ENCODE measurements around the gene TBPL1. TPM values are rescaled to one million over a fixed set of nuclear protein-coding genes. Genes with fewer than 3 reads are reported as not detected.
"Not testable (repeated sequence)": the region's sequence is repeated elsewhere in the genome, so short reads cannot be mapped to it uniquely, and the experiment has no call there.

Gene TBPL1
- total RNA-seq, 1 donor from 2014 or later = 48.4 TPM

GRCh38 chr6:133965817-133966360 is 12.9 kb downstream of the TBPL1 start:
- no peak for DNase-seq (ENCODE audit: low spot score, unreplicated experiment)
- peak overlapping the region; percentile 42 for H3K27ac Mint-ChIP-seq
- H3K36me3 Mint-ChIP-seq (ENCODE audit: insufficient read depth) = no peaks in the 10 kb centered on the region
- H3K4me3 Mint-ChIP-seq (ENCODE audit: low read depth) = no peak overlapping the region
- no peaks in the 10 kb centered on the region for H3K9me3 Mint-ChIP-seq (ENCODE audit: low read depth)
- H3K27me3 Mint-ChIP-seq = no peaks in the 10 kb centered on the region
- no peak for TF ChIP-seq CTCF (IDR thresholded peaks at IDR 0.05; ENCODE audit: unreplicated experiment)
- H3K4me1 Mint-ChIP-seq (ENCODE audit: low read depth) = peaks cover 1% of the 10 kb centered on the region

GRCh38 chr6:133966654-133967329 is 13.8 kb downstream of the TBPL1 start:
- Mint-ChIP-seq H3K27ac (no peak overlapping the region), H3K36me3 (ENCODE audit: insufficient read depth) (no peaks in the 10 kb centered on the region), H3K27me3 (no peaks in the 10 kb centered on the region), H3K4me3 (ENCODE audit: low read depth) (no peak overlapping the region), H3K9me3 (ENCODE audit: low read depth) (no peaks in the 10 kb centered on the region), H3K4me1 (ENCODE audit: low read depth) (peaks cover 1% of the 10 kb centered on the region)
- no peak for TF ChIP-seq CTCF (IDR thresholded peaks at IDR 0.05; ENCODE audit: unreplicated experiment)
- DNase-seq (ENCODE audit: low spot score, unreplicated experiment) = no peak

- Mint-ChIP-seq H3K27ac (no peak overlapping the region), H3K4me1 (ENCODE audit: low read depth) (peaks cover 1% of the 10 kb centered on the region), H3K27me3 (no peaks in the 10 kb centered on the region), H3K4me3 (ENCODE audit: low read depth) (no peak overlapping the region), H3K9me3 (ENCODE audit: low read depth) (no peaks in the 10 kb centered on the region), H3K36me3 (ENCODE audit: insufficient read depth) (no peaks in the 10 kb centered on the region)
- no peak for DNase-seq (ENCODE audit: low spot score, unreplicated experiment)
- no peak for TF ChIP-seq CTCF (IDR thresholded peaks at IDR 0.05; ENCODE audit: unreplicated experiment)
Observed at GRCh38 chr6:133967347-133967746, 14.3 kb downstream of the TBPL1 start.

GRCh38 chr6:133967835-133968234 is 14.8 kb downstream of the TBPL1 start:
- H3K4me3 Mint-ChIP-seq (ENCODE audit: low read depth); H3K9me3 Mint-ChIP-seq (ENCODE audit: low read depth); H3K36me3 Mint-ChIP-seq (ENCODE audit: insufficient read depth); H3K27me3 Mint-ChIP-seq; H3K4me1 Mint-ChIP-seq (ENCODE audit: low read depth); H3K27ac Mint-ChIP-seq; DNase-seq (ENCODE audit: low spot score, unreplicated experiment): not testable (repeated sequence)

GRCh38 chr6:133969285-133969920 is 16.4 kb downstream of the TBPL1 start:
- peaks cover 4% of the 10 kb centered on the region for H3K4me1 Mint-ChIP-seq (ENCODE audit: low read depth)
- DNase-seq (ENCODE audit: low spot score, unreplicated experiment) = no peak
- H3K36me3 Mint-ChIP-seq (ENCODE audit: insufficient read depth) = no peaks in the 10 kb centered on the region
- H3K9me3 Mint-ChIP-seq (ENCODE audit: low read depth) = no peaks in the 10 kb centered on the region
- no peak overlapping the region for H3K27ac Mint-ChIP-seq
- no peaks in the 10 kb centered on the region for H3K27me3 Mint-ChIP-seq
- TF ChIP-seq CTCF (IDR thresholded peaks at IDR 0.05; ENCODE audit: unreplicated experiment) = no peak
- no peak overlapping the region for H3K4me3 Mint-ChIP-seq (ENCODE audit: low read depth)

GRCh38 chr6:133969921-133970295 is 16.9 kb downstream of the TBPL1 start:
- Mint-ChIP-seq H3K9me3 (ENCODE audit: low read depth) (no peaks in the 10 kb centered on the region), H3K36me3 (ENCODE audit: insufficient read depth) (no peaks in the 10 kb centered on the region), H3K27me3 (no peaks in the 10 kb centered on the region), H3K4me3 (ENCODE audit: low read depth) (no peak overlapping the region), H3K27ac (no peak overlapping the region), H3K4me1 (ENCODE audit: low read depth) (peaks cover 4% of the 10 kb centered on the region)
- no peak for TF ChIP-seq CTCF (IDR thresholded peaks at IDR 0.05; ENCODE audit: unreplicated experiment)
- no peak for DNase-seq (ENCODE audit: low spot score, unreplicated experiment)
